Ovary (tissue), 3 donors: ENCODE results near the gene SMCO4.

Experiments
- POLR2A ChIP-seq: fragments of 450-650 bp; IDR thresholded peaks from one replicate; pipeline ENCODE4 v1.6.1; 2017; ENCODE audit warnings: antibody characterized with exemption, mild to moderate bottlenecking, moderate library complexity
- TF ChIP-seq, protein P1 (sequence below), 3 donors: fragments of 450-650 bp in 2 of 3; fragments of 200-600 bp in 1 of 3; IDR thresholded peaks; one replicate each; pipeline versions ENCODE4 v1.5.1 to v1.8.0; 2016 to 2022; ENCODE audit warnings: antibody characterized with exemption in 3 of 3, mild to moderate bottlenecking in 1 of 3
- donor health status: DM: no; HTN: no; CAD: no.

DNA sequence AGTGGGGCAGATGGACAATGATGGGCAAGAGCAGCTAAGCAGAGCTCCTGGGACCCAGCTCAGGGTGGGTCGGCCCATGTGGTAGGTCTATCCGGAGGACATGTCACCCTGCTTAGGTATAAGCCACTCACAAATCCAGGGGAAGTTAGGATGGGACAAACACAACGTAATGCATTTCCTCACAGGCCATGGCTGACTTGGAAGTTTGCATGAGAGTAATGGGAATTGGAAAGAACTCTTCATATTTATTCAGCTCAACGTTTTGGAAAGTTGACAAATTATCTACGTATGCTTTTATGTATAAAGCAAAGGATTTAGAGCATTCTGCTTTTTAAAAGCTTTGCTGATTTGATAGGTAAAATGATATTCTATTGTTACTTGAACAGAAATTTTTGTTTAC lies 74.9 kb downstream of the SMCO4 start:
- TF ChIP-seq, protein P1, sequence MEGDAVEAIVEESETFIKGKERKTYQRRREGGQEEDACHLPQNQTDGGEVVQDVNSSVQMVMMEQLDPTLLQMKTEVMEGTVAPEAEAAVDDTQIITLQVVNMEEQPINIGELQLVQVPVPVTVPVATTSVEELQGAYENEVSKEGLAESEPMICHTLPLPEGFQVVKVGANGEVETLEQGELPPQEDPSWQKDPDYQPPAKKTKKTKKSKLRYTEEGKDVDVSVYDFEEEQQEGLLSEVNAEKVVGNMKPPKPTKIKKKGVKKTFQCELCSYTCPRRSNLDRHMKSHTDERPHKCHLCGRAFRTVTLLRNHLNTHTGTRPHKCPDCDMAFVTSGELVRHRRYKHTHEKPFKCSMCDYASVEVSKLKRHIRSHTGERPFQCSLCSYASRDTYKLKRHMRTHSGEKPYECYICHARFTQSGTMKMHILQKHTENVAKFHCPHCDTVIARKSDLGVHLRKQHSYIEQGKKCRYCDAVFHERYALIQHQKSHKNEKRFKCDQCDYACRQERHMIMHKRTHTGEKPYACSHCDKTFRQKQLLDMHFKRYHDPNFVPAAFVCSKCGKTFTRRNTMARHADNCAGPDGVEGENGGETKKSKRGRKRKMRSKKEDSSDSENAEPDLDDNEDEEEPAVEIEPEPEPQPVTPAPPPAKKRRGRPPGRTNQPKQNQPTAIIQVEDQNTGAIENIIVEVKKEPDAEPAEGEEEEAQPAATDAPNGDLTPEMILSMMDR (IDR thresholded peaks at IDR 0.05) = no peak
- no peak for TF ChIP-seq POLR2A
